Neural cell (in vitro differentiated cells): ENCODE measurements around the gene DIPK2B. TPM values are rescaled to one million over a fixed set of nuclear protein-coding genes. Genes with fewer than 3 reads are reported as not detected.

ENCODE experiments used
- H2AFZ ChIP-seq: fragments of 200-600, 300-800 bp; sonication (generic), shearing (Covaris generic); 2 replicates; pipeline ENCODE4 v1.6.0; 2014; ENCODE audit warnings: low read depth, mild to moderate bottlenecking, antibody characterized with exemption, low read length, moderate library complexity
- H3F3A ChIP-seq: fragments of 200-600 bp; shearing (Covaris generic); 2 replicates; pipeline ENCODE4 v1.6.1; 2016; ENCODE audit warnings: mild to moderate bottlenecking, moderate library complexity, mixed read lengths, antibody characterized with exemption, low read length; ENCODE audit not compliant: insufficient read depth, poor library complexity, severe bottlenecking
- H3K27ac ChIP-seq: fragments of 200-600, 300-800 bp; sonication (generic), shearing (Covaris generic); 2 replicates; pipeline ENCODE4 v1.5.1; 2014; ENCODE audit warnings: mild to moderate bottlenecking, low read length, moderate library complexity
- H3K27me3 ChIP-seq: fragments of 300-800, 200-600 bp; sonication (generic), shearing (Covaris generic); 2 replicates; pipeline ENCODE4 v1.6.0; 2014; ENCODE audit warnings: mild to moderate bottlenecking, low read depth, low read length, moderate library complexity; ENCODE audit not compliant: insufficient read depth
- H3K36me3 ChIP-seq: fragments of 300-800, 200-600 bp; sonication (generic), shearing (Covaris generic); 2 replicates; pipeline ENCODE4 v1.5.1; 2014; ENCODE audit warnings: mild to moderate bottlenecking, antibody characterized with exemption, low read length, moderate library complexity; ENCODE audit not compliant: insufficient read depth
- H3K4me2 ChIP-seq: fragments of 300-800, 200-600 bp; sonication (generic), shearing (Covaris generic); 2 replicates; pipeline ENCODE4 v1.6.0; 2014; ENCODE audit warnings: mild to moderate bottlenecking, low read length
- H3K4me3 ChIP-seq: fragments of 300-800, 200-600 bp; sonication (generic), shearing (Covaris generic); 2 replicates; pipeline ENCODE4 v1.5.1; 2014; ENCODE audit warnings: mild to moderate bottlenecking, low read length, moderate library complexity
- H3K79me2 ChIP-seq: fragments of 200-600 bp; shearing (Covaris generic); replicated peaks from 2 replicates; pipeline ENCODE4 v1.6.0; 2014; ENCODE audit warnings: mild to moderate bottlenecking, low read length, moderate library complexity; ENCODE audit not compliant: insufficient read depth
- H3K9ac ChIP-seq: fragments of 300-800, 200-600 bp; sonication (generic), shearing (Covaris generic); 2 replicates; pipeline ENCODE4 v1.6.1; 2016; ENCODE audit warnings: mild to moderate bottlenecking, low read length, mixed read lengths
- H3K9me2 ChIP-seq: fragments of 200-600 bp; shearing (Covaris generic); 2 replicates; pipeline ENCODE4 v1.6.1; 2016; ENCODE audit warnings: mild to moderate bottlenecking, low read length, mixed read lengths; ENCODE audit not compliant: insufficient read depth
- H3K9me3 ChIP-seq: fragments of 200-600, 300-800 bp; sonication (generic), shearing (Covaris generic); 2 replicates; pipeline ENCODE4 v1.6.1; 2016; ENCODE audit warnings: mild to moderate bottlenecking, mixed run types, low read length, moderate library complexity, mixed read lengths
- H4K20me1 ChIP-seq: fragments of 200-600 bp; shearing (Covaris generic); 2 replicates; pipeline ENCODE4 v1.6.1; 2016; ENCODE audit warnings: mild to moderate bottlenecking, mixed run types; ENCODE audit not compliant: insufficient read depth
- EP300 ChIP-seq: fragments of 450-650 bp; conservative IDR thresholded peaks from 2 replicates; pipeline ENCODE4 v1.6.1; 2014; ENCODE audit warnings: antibody characterized with exemption, mild to moderate bottlenecking, moderate library complexity; ENCODE audit not compliant: poor library complexity, severe bottlenecking
- EZH2 ChIP-seq: fragments of 200-600, 300-800 bp; shearing (Covaris generic), sonication (generic); IDR thresholded peaks from 2 replicates; pipeline ENCODE4 v1.6.1; 2014; ENCODE audit warnings: antibody characterized with exemption, low read length, borderline replicate concordance, mild to moderate bottlenecking; ENCODE audit not compliant: insufficient read depth, poor library complexity, severe bottlenecking
- MXI1 ChIP-seq: fragments of 450-650 bp; conservative IDR thresholded peaks from 2 replicates; pipeline ENCODE4 v1.6.1; 2014; ENCODE audit warnings: antibody characterized with exemption, mild to moderate bottlenecking; ENCODE audit not compliant: poor library complexity, severe bottlenecking
- POLR2AphosphoS5 ChIP-seq: IDR thresholded peaks from 2 replicates; pipeline ENCODE4 v1.6.1; 2012
- RAD21 ChIP-seq: fragments of 450-650 bp; conservative IDR thresholded peaks from 2 replicates; pipeline ENCODE4 v1.6.1; 2014; ENCODE audit warnings: antibody characterized with exemption, mild to moderate bottlenecking, moderate library complexity
- SMC3 ChIP-seq: fragments of 450-650 bp; conservative IDR thresholded peaks from 2 replicates; pipeline ENCODE4 v1.6.1; 2014; ENCODE audit warnings: antibody characterized with exemption, mild to moderate bottlenecking, moderate library complexity; ENCODE audit not compliant: poor library complexity
- TAF1 ChIP-seq: IDR thresholded peaks from 2 replicates; pipeline ENCODE4 v1.6.1; 2012; ENCODE audit warnings: low read depth
- polyA plus RNA-seq: library from polyadenylated mRNA; depleted of rRNA; stranded (reverse); fragments of >200 nt; gene quantifications from 2 replicates; pipeline ENCODE4 v1.2.3, GENCODE V29; 2014
- TF ChIP-seq, protein P1 (sequence below): IDR thresholded peaks from 2 replicates; pipeline ENCODE4 v1.6.1; 2012; ENCODE audit warnings: borderline replicate concordance
- TF ChIP-seq, protein P2 (sequence below): fragments of 450-650 bp; IDR thresholded peaks from 2 replicates; pipeline ENCODE4 v1.5.1; 2014; ENCODE audit warnings: antibody characterized with exemption, mild to moderate bottlenecking, moderate library complexity; ENCODE audit not compliant: poor library complexity, severe bottlenecking

DIPK2B gene
- polyA plus RNA-seq, 1 donor from 2014 or later, result not detected

DNA sequence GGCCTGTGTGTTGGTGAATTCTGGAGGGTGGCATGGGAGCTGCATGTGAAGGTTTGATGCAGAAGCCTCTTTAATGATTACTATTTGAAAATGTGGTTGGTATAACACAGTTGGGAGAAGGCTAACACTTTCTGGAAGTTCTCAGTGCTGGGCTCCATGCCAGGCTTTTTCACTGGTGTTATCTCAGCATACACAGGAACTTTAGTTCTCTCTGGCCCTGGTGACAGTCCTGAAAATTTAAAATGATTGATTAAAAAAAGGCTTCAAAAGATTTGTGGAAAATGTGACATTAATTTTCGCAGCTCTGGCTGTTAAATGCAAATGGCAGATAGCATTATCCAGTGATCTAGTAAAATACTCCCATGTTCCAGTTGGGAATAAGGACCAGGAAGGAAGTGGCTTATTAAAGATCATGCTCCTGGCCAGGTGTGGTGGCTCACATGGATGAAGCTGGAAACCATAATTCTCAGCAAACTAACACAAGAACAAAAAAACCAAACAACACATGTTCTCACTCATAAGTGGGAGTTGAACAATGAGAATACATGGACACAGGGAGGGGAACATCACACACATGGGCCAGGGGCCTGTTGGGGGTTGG, 36.6 kb downstream of the DIPK2B start:
- Histone ChIP-seq H3K9ac (no peak overlapping the region), H3K27me3 (no peaks in the 10 kb centered on the region), H2AFZ (no peak overlapping the region), H3K4me3 (no peak overlapping the region), H3F3A (no peaks in the 10 kb centered on the region), H3K27ac (no peak overlapping the region), H3K9me3 (no peaks in the 10 kb centered on the region), H3K79me2 (no peaks in the 10 kb centered on the region), H4K20me1 (no peaks in the 10 kb centered on the region), H3K4me2 (no peak overlapping the region), H3K9me2 (no peaks in the 10 kb centered on the region), H3K36me3 (no peaks in the 10 kb centered on the region)
- no peak for TF ChIP-seq EZH2

DNA sequence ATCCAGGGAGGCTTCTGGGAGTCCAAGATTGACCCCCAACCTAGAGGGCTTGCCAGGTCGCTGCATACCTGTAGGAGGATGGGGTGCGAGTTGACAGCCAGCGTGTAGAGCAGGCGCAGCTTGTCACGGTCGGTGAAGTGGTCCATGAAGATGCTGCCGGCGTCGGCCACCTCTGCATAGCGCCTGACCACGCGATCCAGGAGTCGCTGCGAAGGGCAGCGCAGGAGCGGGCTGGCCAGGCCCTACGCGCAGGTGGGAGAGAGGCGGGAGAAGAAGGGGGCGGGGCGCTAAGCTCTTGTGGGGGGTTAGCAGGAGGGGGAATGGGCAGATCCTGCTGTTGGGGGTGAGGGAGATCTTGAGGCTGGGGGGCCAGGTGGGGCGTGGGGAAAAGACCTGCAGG, 43.0 kb downstream of the DIPK2B start:
- no peak for TF ChIP-seq TAF1
- no peak for TF ChIP-seq SMC3
- no peak for TF ChIP-seq EP300
- TF ChIP-seq RAD21, result no peak
- no peak for TF ChIP-seq EZH2
- no peak for TF ChIP-seq MXI1
- TF ChIP-seq POLR2AphosphoS5, result no peak
- TF ChIP-seq, protein P1, sequence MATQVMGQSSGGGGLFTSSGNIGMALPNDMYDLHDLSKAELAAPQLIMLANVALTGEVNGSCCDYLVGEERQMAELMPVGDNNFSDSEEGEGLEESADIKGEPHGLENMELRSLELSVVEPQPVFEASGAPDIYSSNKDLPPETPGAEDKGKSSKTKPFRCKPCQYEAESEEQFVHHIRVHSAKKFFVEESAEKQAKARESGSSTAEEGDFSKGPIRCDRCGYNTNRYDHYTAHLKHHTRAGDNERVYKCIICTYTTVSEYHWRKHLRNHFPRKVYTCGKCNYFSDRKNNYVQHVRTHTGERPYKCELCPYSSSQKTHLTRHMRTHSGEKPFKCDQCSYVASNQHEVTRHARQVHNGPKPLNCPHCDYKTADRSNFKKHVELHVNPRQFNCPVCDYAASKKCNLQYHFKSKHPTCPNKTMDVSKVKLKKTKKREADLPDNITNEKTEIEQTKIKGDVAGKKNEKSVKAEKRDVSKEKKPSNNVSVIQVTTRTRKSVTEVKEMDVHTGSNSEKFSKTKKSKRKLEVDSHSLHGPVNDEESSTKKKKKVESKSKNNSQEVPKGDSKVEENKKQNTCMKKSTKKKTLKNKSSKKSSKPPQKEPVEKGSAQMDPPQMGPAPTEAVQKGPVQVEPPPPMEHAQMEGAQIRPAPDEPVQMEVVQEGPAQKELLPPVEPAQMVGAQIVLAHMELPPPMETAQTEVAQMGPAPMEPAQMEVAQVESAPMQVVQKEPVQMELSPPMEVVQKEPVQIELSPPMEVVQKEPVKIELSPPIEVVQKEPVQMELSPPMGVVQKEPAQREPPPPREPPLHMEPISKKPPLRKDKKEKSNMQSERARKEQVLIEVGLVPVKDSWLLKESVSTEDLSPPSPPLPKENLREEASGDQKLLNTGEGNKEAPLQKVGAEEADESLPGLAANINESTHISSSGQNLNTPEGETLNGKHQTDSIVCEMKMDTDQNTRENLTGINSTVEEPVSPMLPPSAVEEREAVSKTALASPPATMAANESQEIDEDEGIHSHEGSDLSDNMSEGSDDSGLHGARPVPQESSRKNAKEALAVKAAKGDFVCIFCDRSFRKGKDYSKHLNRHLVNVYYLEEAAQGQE, result no peak
- H3K4me3 ChIP-seq, result no peak overlapping the region
- H3K27me3 ChIP-seq, result no peaks in the 10 kb centered on the region
- no peak overlapping the region for H3K27ac ChIP-seq
- H3F3A ChIP-seq, result no peaks in the 10 kb centered on the region
- no peaks in the 10 kb centered on the region for H4K20me1 ChIP-seq
- H3K79me2 ChIP-seq, result no peaks in the 10 kb centered on the region
- H3K9me3 ChIP-seq, result no peaks in the 10 kb centered on the region
- no peak overlapping the region for H3K9ac ChIP-seq
- no peak overlapping the region for H3K4me2 ChIP-seq
- no peaks in the 10 kb centered on the region for H3K9me2 ChIP-seq
- H2AFZ ChIP-seq, result no peak overlapping the region
- no peaks in the 10 kb centered on the region for H3K36me3 ChIP-seq

DNA sequence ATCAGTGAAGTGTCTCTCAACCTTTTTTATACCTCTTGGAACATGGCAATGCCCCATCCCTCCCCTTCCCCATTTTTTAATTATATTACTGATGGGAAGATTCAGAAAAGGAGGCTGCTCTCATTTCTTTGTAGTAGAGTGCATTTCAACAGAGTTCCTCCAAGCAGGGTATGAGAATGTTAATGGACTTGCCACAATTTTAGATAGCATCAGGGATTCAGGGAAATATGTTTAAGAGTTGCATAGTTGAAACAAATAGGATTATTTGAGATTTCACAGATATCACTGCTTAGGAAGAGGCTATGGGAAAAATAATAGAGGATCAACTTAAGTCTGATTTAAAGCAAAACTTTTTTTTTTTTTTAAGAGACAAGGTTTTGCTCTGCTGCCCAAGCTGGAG, 46.2 kb downstream of the DIPK2B start:
- Histone ChIP-seq H3K36me3 (no peaks in the 10 kb centered on the region), H3K9me3 (no peaks in the 10 kb centered on the region), H3K4me2 (no peak overlapping the region), H3K4me3 (no peak overlapping the region), H3K9ac (no peak overlapping the region), H3K27me3 (no peaks in the 10 kb centered on the region), H3F3A (no peaks in the 10 kb centered on the region), H4K20me1 (no peaks in the 10 kb centered on the region), H2AFZ (no peak overlapping the region), H3K9me2 (no peaks in the 10 kb centered on the region), H3K79me2 (no peaks in the 10 kb centered on the region), H3K27ac (no peak overlapping the region)
- TF ChIP-seq RAD21 (no peak), MXI1 (no peak), SMC3 (no peak)
- TF ChIP-seq, protein P2, sequence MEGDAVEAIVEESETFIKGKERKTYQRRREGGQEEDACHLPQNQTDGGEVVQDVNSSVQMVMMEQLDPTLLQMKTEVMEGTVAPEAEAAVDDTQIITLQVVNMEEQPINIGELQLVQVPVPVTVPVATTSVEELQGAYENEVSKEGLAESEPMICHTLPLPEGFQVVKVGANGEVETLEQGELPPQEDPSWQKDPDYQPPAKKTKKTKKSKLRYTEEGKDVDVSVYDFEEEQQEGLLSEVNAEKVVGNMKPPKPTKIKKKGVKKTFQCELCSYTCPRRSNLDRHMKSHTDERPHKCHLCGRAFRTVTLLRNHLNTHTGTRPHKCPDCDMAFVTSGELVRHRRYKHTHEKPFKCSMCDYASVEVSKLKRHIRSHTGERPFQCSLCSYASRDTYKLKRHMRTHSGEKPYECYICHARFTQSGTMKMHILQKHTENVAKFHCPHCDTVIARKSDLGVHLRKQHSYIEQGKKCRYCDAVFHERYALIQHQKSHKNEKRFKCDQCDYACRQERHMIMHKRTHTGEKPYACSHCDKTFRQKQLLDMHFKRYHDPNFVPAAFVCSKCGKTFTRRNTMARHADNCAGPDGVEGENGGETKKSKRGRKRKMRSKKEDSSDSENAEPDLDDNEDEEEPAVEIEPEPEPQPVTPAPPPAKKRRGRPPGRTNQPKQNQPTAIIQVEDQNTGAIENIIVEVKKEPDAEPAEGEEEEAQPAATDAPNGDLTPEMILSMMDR, result no peak
